Measurements from ENCODE around the gene SPOP. TPM values are rescaled to one million over a fixed set of nuclear protein-coding genes. Genes with fewer than 3 reads are reported as not detected.

The SPOP gene
- total and polyA plus RNA-seq, 2 donors = 54.7 to 64.3 TPM

DNA sequence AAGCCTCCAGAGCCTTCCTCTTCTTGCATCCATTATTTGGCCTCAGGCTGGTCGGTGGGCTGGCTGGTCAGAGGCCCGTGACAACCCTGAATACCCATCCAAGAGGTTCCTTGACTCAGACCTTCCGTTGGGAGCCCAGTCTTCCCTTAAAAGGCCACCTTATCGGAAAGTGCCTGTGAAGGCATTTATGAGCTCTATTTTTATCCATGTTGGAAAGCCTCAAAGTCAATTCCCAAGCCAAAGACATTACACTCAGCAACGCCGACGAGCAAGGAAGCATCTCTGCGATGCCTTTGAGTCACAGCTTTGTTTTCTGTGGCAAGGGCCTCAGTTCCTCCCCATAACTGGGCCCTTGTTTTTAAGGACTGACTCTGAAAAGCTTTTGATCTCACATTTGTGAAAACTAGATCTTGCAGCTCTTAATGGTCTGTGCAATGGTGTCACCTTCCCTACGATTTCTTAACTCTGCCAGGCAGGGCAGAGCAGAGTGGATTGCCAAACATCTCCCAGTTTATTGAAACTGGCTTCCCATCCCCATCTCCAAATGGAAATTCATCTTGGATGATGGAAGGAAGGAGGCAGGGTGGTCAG lies 13.3 kb upstream of the SPOP start:
- H3K27me3 ChIP-seq (ENCODE audit: control insufficient read depth in 2 of 2, insufficient read depth in 1 of 2, low read length in 1 of 2) = peaks cover 0 to 8% of the 10 kb centered on the region in 2 donors
- no peaks in the 10 kb centered on the region for H3K9me3 ChIP-seq (ENCODE audit: control insufficient read depth in 2 of 2, insufficient read depth in 1 of 2, low read length in 1 of 2)
- no peak for DNase-seq (ENCODE audit: low read depth in 6 of 9, low spot score in 9 of 9)
- H3K27ac ChIP-seq (ENCODE audit: low read depth in 1 of 2, low read length in 1 of 2) = no peak overlapping the region
- no peak overlapping the region for H3K4me3 ChIP-seq (ENCODE audit: low read length in 2 of 2)
- peaks cover 10 to 31% of the 10 kb centered on the region in 2 donors for H3K4me1 ChIP-seq (ENCODE audit: control insufficient read depth in 2 of 2, insufficient read depth in 2 of 2, low read length in 2 of 2)
- WGBS = 96% methylated on average over 9 of the region's 9 CpGs
- H3K36me3 ChIP-seq (ENCODE audit: control insufficient read depth in 2 of 2, insufficient read depth in 2 of 2, low read length in 1 of 2) = no peaks in the 10 kb centered on the region

- DNase-seq (ENCODE audit: low read depth in 6 of 9, low spot score in 9 of 9) = no peak
- Histone ChIP-seq H3K36me3 (ENCODE audit: control insufficient read depth in 2 of 2, insufficient read depth in 2 of 2, low read length in 1 of 2) (no peaks in the 10 kb centered on the region), H3K27me3 (ENCODE audit: control insufficient read depth in 2 of 2, insufficient read depth in 1 of 2, low read length in 1 of 2) (peaks cover 0 to 8% of the 10 kb centered on the region in 2 donors), H3K4me3 (ENCODE audit: low read length in 2 of 2) (no peak overlapping the region), H3K4me1 (ENCODE audit: control insufficient read depth in 2 of 2, insufficient read depth in 2 of 2, low read length in 2 of 2) (peaks cover 10 to 23% of the 10 kb centered on the region in 2 donors), H3K9me3 (ENCODE audit: control insufficient read depth in 2 of 2, insufficient read depth in 1 of 2, low read length in 1 of 2) (no peaks in the 10 kb centered on the region), H3K27ac (ENCODE audit: low read depth in 1 of 2, low read length in 1 of 2) (no peak overlapping the region)
- WGBS = 92% methylated on average over 2 of the region's 2 CpGs
Measured at GRCh38 chr17:49690256-49690655, 12.4 kb upstream of the SPOP start.

- peaks cover 0 to 2% of the 10 kb centered on the region in 2 donors for H3K27me3 ChIP-seq (ENCODE audit: control insufficient read depth in 2 of 2, insufficient read depth in 1 of 2, low read length in 1 of 2)
- no peak for DNase-seq (ENCODE audit: low read depth in 6 of 9, low spot score in 9 of 9)
- peaks cover 10 to 19% of the 10 kb centered on the region in 2 donors for H3K4me1 ChIP-seq (ENCODE audit: control insufficient read depth in 2 of 2, insufficient read depth in 2 of 2, low read length in 2 of 2)
- WGBS = 84% methylated on average over 4 of the region's 4 CpGs
- peak overlapping the region in 1 of 2 donors; percentile 36 for H3K4me3 ChIP-seq (ENCODE audit: low read length in 2 of 2)
- H3K36me3 ChIP-seq (ENCODE audit: control insufficient read depth in 2 of 2, insufficient read depth in 2 of 2, low read length in 1 of 2) = no peaks in the 10 kb centered on the region
- no peaks in the 10 kb centered on the region for H3K9me3 ChIP-seq (ENCODE audit: control insufficient read depth in 2 of 2, insufficient read depth in 1 of 2, low read length in 1 of 2)
- H3K27ac ChIP-seq (ENCODE audit: low read depth in 1 of 2, low read length in 1 of 2) = peak overlapping the region in 1 of 2 donors; percentile 18
Measured at GRCh38 chr17:49688848-49689247, 11.0 kb upstream of the SPOP start.

DNA sequence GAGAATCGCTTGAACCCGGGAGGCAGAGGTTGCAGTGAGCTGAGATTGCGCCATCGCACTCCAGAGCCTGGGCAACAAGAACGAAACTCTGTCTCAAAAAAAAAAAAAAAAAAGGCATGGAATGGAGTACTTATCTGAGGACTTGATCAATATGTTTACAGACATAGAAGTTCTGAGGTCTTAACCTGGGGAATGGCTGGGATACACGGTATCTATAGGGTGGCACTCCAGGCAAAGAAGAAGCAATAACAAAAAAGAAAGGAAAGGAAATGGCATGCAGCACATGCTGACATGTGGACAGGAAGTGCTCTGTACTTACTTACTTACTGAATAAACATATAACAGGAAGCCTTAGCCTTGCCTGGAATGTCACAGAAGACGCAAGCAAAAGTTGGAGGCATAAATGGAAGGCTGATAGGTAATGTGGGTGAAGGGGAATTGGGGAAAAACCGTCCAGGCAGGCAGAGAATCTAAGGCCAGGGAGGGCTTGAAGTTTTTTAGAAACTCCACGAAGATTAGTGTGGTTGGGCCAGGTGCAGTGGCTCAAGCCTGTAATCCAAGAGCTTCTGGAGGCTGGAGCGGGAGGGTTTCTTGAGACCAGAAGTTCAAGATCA lies 10.1 kb upstream of the SPOP start:
- H3K36me3 ChIP-seq (ENCODE audit: control insufficient read depth in 2 of 2, insufficient read depth in 2 of 2, low read length in 1 of 2) = no peaks in the 10 kb centered on the region
- peak overlapping the region; percentile 71 to 95 for H3K27ac ChIP-seq (ENCODE audit: low read depth in 1 of 2, low read length in 1 of 2)
- DNase-seq (ENCODE audit: low read depth in 6 of 9, low spot score in 9 of 9) = peak in 3 of 9 donors; percentile 40 to 75 (median 43)
- H3K9me3 ChIP-seq (ENCODE audit: control insufficient read depth in 2 of 2, insufficient read depth in 1 of 2, low read length in 1 of 2) = no peaks in the 10 kb centered on the region
- WGBS = 70% methylated on average over 10 of the region's 10 CpGs
- H3K27me3 ChIP-seq (ENCODE audit: control insufficient read depth in 2 of 2, insufficient read depth in 1 of 2, low read length in 1 of 2) = peaks cover 0 to 2% of the 10 kb centered on the region in 2 donors
- H3K4me3 ChIP-seq (ENCODE audit: low read length in 2 of 2) = peak overlapping the region in 1 of 2 donors; percentile 36
- peaks cover 10 to 19% of the 10 kb centered on the region in 2 donors for H3K4me1 ChIP-seq (ENCODE audit: control insufficient read depth in 2 of 2, insufficient read depth in 2 of 2, low read length in 2 of 2)

DNA sequence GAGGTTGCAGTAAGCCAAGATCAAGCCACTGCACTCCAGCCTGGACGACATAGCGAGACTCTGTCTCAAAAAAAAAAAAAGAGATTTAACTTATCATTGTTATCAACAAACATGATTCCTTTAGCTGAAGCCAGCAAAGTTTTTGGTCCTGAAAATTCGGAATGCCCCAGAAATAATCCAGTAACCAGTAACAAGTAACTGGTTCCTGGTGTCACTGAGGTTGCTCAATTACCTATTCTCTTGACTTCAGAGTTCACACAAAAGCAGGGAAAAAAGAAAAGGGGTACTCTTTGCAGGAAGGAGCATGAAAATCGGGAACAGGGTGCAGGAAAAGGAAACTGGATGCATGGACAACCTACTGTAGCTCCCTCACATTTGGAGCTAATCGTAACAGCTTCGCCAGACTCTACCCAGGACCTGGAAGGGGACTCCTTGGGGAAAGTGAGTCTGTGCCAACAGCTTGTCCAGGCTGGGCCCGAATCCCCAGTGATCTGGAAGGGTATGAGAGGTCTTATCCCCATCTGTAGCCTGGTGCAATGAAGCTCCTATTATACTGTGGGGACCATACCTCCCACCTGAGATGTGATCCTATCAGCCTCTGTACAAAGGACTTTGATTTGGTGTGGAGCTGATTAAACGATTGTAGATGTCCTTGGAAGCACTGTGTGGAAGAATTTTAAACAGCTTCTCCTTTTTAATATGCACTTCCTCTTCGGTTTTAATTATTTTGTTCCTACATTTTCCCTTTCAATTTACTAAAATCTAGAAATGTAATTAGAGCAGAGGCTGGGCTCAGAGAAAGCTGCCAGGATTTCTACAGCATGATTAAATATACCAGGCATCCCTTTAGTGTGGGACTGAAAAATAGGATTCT lies 3.4 kb upstream of the SPOP start:
- whole genome bisulfite sequencing = 76% methylated on average over 9 of the region's 9 CpGs

DNA sequence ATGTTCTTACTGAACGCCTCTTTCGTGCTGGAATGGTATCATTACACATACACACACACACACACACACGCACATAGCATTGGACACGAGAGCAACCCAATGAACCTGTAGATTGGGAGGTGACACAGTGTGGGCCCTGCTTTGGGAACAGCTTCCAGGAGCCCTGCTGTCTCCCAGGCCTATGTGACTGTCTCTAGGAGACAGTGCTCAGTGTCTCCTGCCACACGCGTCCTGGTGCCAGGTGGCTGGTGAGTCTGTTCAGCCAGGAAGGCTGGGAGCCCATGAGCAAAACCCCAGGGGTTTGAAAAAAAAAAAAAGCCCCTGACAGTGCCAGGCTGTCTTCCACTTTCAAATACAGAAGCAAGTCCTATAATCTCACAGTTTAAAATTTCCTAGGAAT lies 2.4 kb upstream of the SPOP start:
- H3K27me3 ChIP-seq (ENCODE audit: control insufficient read depth in 2 of 2, insufficient read depth in 1 of 2, low read length in 1 of 2) = no peaks in the 10 kb centered on the region
- peaks cover 5 to 19% of the 10 kb centered on the region in 2 donors for H3K4me1 ChIP-seq (ENCODE audit: control insufficient read depth in 2 of 2, insufficient read depth in 2 of 2, low read length in 2 of 2)
- peaks cover 2 to 3% of the 10 kb centered on the region in 2 donors for H3K36me3 ChIP-seq (ENCODE audit: control insufficient read depth in 2 of 2, insufficient read depth in 2 of 2, low read length in 1 of 2)
- no peak overlapping the region for H3K27ac ChIP-seq (ENCODE audit: low read depth in 1 of 2, low read length in 1 of 2)
- no peak overlapping the region for H3K4me3 ChIP-seq (ENCODE audit: low read length in 2 of 2)
- peaks cover 0 to 4% of the 10 kb centered on the region in 2 donors for H3K9me3 ChIP-seq (ENCODE audit: control insufficient read depth in 2 of 2, insufficient read depth in 1 of 2, low read length in 1 of 2)
- no peak for DNase-seq (ENCODE audit: low read depth in 6 of 9, low spot score in 9 of 9)
- 68% methylated on average over 6 of the region's 6 CpGs for WGBS

More for the DNA sequence above, 3.4 kb upstream of the SPOP start:
- Histone ChIP-seq H3K4me1 (ENCODE audit: control insufficient read depth in 2 of 2, insufficient read depth in 2 of 2, low read length in 2 of 2) (peaks cover 2 to 10% of the 10 kb centered on the region in 2 donors), H3K27me3 (ENCODE audit: control insufficient read depth in 2 of 2, insufficient read depth in 1 of 2, low read length in 1 of 2) (no peaks in the 10 kb centered on the region), H3K4me3 (ENCODE audit: low read length in 2 of 2) (no peak overlapping the region), H3K36me3 (ENCODE audit: control insufficient read depth in 2 of 2, insufficient read depth in 2 of 2, low read length in 1 of 2) (no peaks in the 10 kb centered on the region), H3K27ac (ENCODE audit: low read depth in 1 of 2, low read length in 1 of 2) (no peak overlapping the region), H3K9me3 (ENCODE audit: control insufficient read depth in 2 of 2, insufficient read depth in 1 of 2, low read length in 1 of 2) (peaks cover 0 to 4% of the 10 kb centered on the region in 2 donors)
- no peak for DNase-seq (ENCODE audit: low read depth in 6 of 9, low spot score in 9 of 9)

DNA sequence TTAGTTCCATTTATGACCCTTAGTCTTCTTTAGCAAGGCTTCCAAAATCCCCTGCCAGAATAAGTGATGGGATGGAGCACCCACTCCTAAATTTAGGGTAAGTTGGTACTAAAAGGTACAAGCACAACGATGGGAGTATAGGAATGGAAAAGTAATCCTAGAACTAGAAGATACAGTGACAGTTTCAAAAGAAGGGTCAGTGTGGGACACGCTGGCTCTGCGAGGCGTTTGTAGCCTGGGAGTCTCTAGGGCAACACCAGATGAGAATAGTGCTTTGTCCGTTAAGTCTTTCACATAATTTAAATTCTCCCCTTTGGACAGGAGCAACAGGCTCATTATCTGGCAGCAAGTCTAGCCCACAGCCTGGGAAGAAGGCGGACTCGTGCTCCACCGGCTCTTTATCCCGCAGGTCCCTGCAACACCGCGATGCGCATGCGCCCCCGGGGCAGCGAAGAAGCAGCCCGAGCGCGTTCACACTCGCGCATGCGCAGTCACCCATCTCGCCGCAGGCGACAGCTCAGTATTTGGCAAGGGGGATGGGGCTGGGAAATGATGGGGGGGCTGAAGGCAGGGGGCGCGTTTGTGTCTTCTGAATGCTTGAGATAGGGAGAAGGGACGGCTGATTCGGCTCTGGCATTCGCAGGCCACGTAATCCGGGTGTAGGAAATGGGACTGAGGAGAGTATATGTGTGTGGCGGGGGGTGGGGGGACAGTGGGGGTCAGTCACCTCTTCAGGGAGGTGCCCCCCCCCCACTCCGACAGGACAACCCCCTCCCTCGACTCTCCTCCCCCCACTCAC lies 564 bp downstream of the SPOP start:
- no peaks in the 10 kb centered on the region for H3K27me3 ChIP-seq (ENCODE audit: control insufficient read depth in 2 of 2, insufficient read depth in 1 of 2, low read length in 1 of 2)
- peak overlapping the region; percentile 62 to 93 for H3K4me3 ChIP-seq (ENCODE audit: low read length in 2 of 2)
- WGBS = under 1% methylated on average over 34 of the region's 34 CpGs
- DNase-seq (ENCODE audit: low read depth in 6 of 9, low spot score in 9 of 9) = peak; percentile 89 to 99 (median 95)
- peaks cover 5 to 19% of the 10 kb centered on the region in 2 donors for H3K4me1 ChIP-seq (ENCODE audit: control insufficient read depth in 2 of 2, insufficient read depth in 2 of 2, low read length in 2 of 2)
- H3K9me3 ChIP-seq (ENCODE audit: control insufficient read depth in 2 of 2, insufficient read depth in 1 of 2, low read length in 1 of 2) = peaks cover 0 to 4% of the 10 kb centered on the region in 2 donors
- peak overlapping the region; percentile 97 to 99 for H3K27ac ChIP-seq (ENCODE audit: low read depth in 1 of 2, low read length in 1 of 2)
- H3K36me3 ChIP-seq (ENCODE audit: control insufficient read depth in 2 of 2, insufficient read depth in 2 of 2, low read length in 1 of 2) = peaks cover 2 to 20% of the 10 kb centered on the region in 2 donors

DNA sequence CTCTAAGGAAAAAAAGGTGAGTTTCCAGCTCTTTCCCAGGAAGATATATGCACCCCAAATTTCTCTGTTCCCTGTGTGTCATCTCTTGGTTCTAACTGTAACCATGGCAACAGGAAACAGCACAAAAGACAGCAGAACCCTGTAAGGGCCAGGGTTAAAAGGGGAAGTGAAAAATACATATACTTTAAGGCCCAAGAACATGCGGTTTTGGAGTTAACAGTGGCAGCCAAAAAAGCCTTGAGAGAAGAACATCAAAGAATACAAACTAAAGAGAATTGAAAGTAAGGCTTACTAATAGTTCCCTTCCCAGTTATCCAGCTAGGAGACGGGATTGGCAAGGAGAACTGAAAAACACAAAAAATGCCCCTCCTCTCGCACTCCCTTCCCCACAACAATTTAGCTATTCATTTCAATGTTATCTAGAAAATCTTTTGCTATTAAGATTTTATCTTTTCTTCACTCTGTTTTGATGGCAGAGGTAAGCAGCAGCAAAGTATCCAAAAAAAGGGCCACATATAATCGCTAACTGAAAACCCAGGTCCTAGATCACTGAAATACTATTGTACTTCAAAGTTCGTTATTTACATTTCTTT lies 1.5 kb downstream of the SPOP start:
- Histone ChIP-seq H3K9me3 (ENCODE audit: control insufficient read depth in 2 of 2, insufficient read depth in 1 of 2, low read length in 1 of 2) (peaks cover 0 to 4% of the 10 kb centered on the region in 2 donors), H3K4me1 (ENCODE audit: control insufficient read depth in 2 of 2, insufficient read depth in 2 of 2, low read length in 2 of 2) (peaks cover 5 to 19% of the 10 kb centered on the region in 2 donors), H3K4me3 (ENCODE audit: low read length in 2 of 2) (peak overlapping the region; percentile 62 to 93), H3K27me3 (ENCODE audit: control insufficient read depth in 2 of 2, insufficient read depth in 1 of 2, low read length in 1 of 2) (no peaks in the 10 kb centered on the region), H3K36me3 (ENCODE audit: control insufficient read depth in 2 of 2, insufficient read depth in 2 of 2, low read length in 1 of 2) (peaks cover 2 to 20% of the 10 kb centered on the region in 2 donors), H3K27ac (ENCODE audit: low read depth in 1 of 2, low read length in 1 of 2) (peak overlapping the region; percentile 43 to 99)
- WGBS = 12% methylated on average over 5 of the region's 5 CpGs
- DNase-seq (ENCODE audit: low read depth in 6 of 9, low spot score in 9 of 9) = peak in 6 of 9 donors; percentile 52 to 84 (median 61)

Data from thymus (tissue), 11 donors.